Measurements from ENCODE around the gene RGS9BP. TPM values are rescaled to one million over a fixed set of nuclear protein-coding genes. Genes with fewer than 3 reads are reported as not detected.
A peak's percentile ranks its signal among the peaks of the same experiment; 100 is the strongest.

RGS9BP gene
- total RNA-seq, 2 experiments from 2014 or later: 0.54 to 0.72 TPM

DNA sequence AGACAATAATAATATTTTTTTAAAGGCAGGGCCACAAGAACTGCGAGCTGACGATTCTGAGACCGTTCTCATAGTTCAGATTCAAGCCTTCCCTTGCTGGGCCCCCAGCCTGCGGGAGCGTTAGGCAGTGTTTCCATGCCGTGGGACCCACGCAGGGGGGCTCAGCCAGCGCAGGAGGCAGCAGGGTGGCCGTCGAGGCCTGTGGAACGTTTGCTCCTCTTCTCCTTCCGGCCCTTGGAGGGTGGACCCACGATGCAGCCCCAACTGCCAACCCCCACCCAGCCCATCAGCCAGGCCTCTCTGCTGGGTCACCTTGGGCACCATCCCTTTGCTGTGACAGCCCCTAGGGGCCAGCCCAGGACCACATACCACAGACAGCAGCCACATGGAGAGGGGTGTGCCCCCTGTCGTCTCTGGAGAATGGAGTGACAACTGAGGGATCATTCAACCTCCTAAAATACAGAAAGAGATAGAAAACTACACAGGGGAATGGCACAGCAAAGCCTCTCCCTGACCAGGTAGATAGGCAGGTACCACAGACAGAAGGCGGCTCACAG lies 47.9 kb upstream of the RGS9BP start:
- H3K4me2 ChIP-seq (ENCODE audit: low read length): no peak overlapping the region
- H3K4me3 ChIP-seq (ENCODE audit: low read depth, low read length, poor library complexity, severe bottlenecking): no peak overlapping the region
- H3K9me2 ChIP-seq (ENCODE audit: insufficient read depth, low read length): no peaks in the 10 kb centered on the region
- H3K27ac ChIP-seq (ENCODE audit: low read depth, low read length, poor library complexity, severe bottlenecking): no peak overlapping the region
- no peaks in the 10 kb centered on the region for H3K4me1 ChIP-seq (ENCODE audit: insufficient read depth, low read length, poor library complexity, severe bottlenecking)
- no peaks in the 10 kb centered on the region for H3K79me2 ChIP-seq (ENCODE audit: insufficient read depth, low read depth, low read length)
- H3K9me3 ChIP-seq (ENCODE audit: low read length): no peaks in the 10 kb centered on the region
- ChIA-PET CTCF (ENCODE audit: unreplicated experiment) (no interaction called here), POLR2A (no interaction called here)
- H3K36me3 ChIP-seq (ENCODE audit: insufficient read depth, low read length): peaks cover 39% of the 10 kb centered on the region
- BruUV-seq (replicated peaks): no TSS peak
- no peak for TF ChIP-seq EZH2phosphoT487 (IDR thresholded peaks at IDR 0.05; ENCODE audit: borderline replicate concordance, low read depth, low read length)
- TF ChIP-seq, protein P1, sequence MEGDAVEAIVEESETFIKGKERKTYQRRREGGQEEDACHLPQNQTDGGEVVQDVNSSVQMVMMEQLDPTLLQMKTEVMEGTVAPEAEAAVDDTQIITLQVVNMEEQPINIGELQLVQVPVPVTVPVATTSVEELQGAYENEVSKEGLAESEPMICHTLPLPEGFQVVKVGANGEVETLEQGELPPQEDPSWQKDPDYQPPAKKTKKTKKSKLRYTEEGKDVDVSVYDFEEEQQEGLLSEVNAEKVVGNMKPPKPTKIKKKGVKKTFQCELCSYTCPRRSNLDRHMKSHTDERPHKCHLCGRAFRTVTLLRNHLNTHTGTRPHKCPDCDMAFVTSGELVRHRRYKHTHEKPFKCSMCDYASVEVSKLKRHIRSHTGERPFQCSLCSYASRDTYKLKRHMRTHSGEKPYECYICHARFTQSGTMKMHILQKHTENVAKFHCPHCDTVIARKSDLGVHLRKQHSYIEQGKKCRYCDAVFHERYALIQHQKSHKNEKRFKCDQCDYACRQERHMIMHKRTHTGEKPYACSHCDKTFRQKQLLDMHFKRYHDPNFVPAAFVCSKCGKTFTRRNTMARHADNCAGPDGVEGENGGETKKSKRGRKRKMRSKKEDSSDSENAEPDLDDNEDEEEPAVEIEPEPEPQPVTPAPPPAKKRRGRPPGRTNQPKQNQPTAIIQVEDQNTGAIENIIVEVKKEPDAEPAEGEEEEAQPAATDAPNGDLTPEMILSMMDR (conservative IDR thresholded peaks at IDR 0.05; ENCODE audit: low read length): no peak
- no peak for DNase-seq (ENCODE audit: low spot score)
- no peaks in the 10 kb centered on the region for H4K20me1 ChIP-seq (ENCODE audit: insufficient read depth, low read length)
- H2AFZ ChIP-seq (ENCODE audit: low read length): no peak overlapping the region
- intact Hi-C loops (cut with micrococcal nuclease; ENCODE audit: unreplicated experiment): no loop called here

DNA sequence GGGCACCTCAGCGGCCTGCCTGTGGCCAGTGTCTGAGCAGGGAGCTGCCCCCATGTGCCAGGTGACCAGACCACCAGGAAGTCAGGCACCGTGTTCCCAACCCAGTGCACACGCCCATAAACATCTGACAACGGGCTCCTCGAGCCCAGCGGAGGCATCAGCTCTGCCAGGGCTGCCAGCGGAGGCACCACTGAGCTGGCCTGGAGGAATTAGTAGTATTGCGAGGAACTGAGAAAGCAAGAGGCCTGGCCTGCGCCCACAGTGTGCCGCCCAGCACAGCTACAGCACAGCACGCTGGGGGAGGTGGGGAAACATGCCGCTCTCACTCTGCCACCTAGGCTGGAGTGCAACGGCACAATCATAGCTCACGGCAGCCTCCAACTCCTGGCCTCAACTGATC lies 45.3 kb upstream of the RGS9BP start:
- no TSS peak for BruUV-seq (replicated peaks)
- H3K9me3 ChIP-seq (ENCODE audit: low read length): no peaks in the 10 kb centered on the region
- TF ChIP-seq, protein P1 (conservative IDR thresholded peaks at IDR 0.05; ENCODE audit: low read length): 0 out of 2 replicates have a peak, but pooled peaks have one; percentile 22
- no peak for TF ChIP-seq EZH2phosphoT487 (IDR thresholded peaks at IDR 0.05; ENCODE audit: borderline replicate concordance, low read depth, low read length)
- no peaks in the 10 kb centered on the region for H4K20me1 ChIP-seq (ENCODE audit: insufficient read depth, low read length)
- H3K79me2 ChIP-seq (ENCODE audit: insufficient read depth, low read depth, low read length): no peaks in the 10 kb centered on the region
- POLR2A ChIA-PET: no interaction called here
- H3K4me1 ChIP-seq (ENCODE audit: insufficient read depth, low read length, poor library complexity, severe bottlenecking): no peaks in the 10 kb centered on the region
- H3K4me2 ChIP-seq (ENCODE audit: low read length): no peak overlapping the region
- no peak overlapping the region for H3K27ac ChIP-seq (ENCODE audit: low read depth, low read length, poor library complexity, severe bottlenecking)
- peaks cover 28% of the 10 kb centered on the region for H3K36me3 ChIP-seq (ENCODE audit: insufficient read depth, low read length)
- no peak overlapping the region for H2AFZ ChIP-seq (ENCODE audit: low read length)
- no peaks in the 10 kb centered on the region for H3K9me2 ChIP-seq (ENCODE audit: insufficient read depth, low read length)
- H3K4me3 ChIP-seq (ENCODE audit: low read depth, low read length, poor library complexity, severe bottlenecking): no peak overlapping the region
- no peak for DNase-seq (ENCODE audit: low spot score)
- intact Hi-C loops (cut with micrococcal nuclease; ENCODE audit: unreplicated experiment): no loop called here
- CTCF ChIA-PET (ENCODE audit: unreplicated experiment): no interaction called here

DNA sequence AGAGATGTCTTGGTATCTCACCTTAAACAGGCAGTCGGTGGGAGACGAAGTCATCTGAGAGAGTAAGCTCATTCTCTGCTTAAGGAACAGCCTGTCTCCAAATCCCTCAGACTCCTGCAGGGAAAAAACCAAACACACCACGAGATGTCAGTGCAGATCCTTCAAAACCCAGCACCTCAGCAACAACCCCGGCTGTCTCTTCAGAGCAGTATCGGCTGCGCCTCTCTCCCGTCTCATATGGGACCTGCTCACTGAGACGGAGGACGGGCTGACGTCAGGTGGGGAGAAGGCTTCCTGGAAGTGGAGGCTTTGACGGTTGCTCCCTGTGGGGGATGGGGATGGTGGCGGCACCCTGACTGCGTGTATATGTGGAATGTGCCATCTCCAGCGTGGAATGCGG lies 44.3 kb upstream of the RGS9BP start:
- POLR2A ChIA-PET: no interaction called here
- Histone ChIP-seq H3K9me3 (ENCODE audit: low read length) (no peaks in the 10 kb centered on the region), H3K79me2 (ENCODE audit: insufficient read depth, low read depth, low read length) (no peaks in the 10 kb centered on the region), H3K9me2 (ENCODE audit: insufficient read depth, low read length) (no peaks in the 10 kb centered on the region), H3K36me3 (ENCODE audit: insufficient read depth, low read length) (peaks cover 35% of the 10 kb centered on the region), H3K4me2 (ENCODE audit: low read length) (no peak overlapping the region), H2AFZ (ENCODE audit: low read length) (no peak overlapping the region), H3K4me3 (ENCODE audit: low read depth, low read length, poor library complexity, severe bottlenecking) (no peak overlapping the region), H3K4me1 (ENCODE audit: insufficient read depth, low read length, poor library complexity, severe bottlenecking) (no peaks in the 10 kb centered on the region), H3K27ac (ENCODE audit: low read depth, low read length, poor library complexity, severe bottlenecking) (no peak overlapping the region), H4K20me1 (ENCODE audit: insufficient read depth, low read length) (no peaks in the 10 kb centered on the region)
- CTCF ChIA-PET (ENCODE audit: unreplicated experiment): no interaction called here
- no TSS peak for BruUV-seq (replicated peaks)
- no peak for TF ChIP-seq EZH2phosphoT487 (IDR thresholded peaks at IDR 0.05; ENCODE audit: borderline replicate concordance, low read depth, low read length)
- TF ChIP-seq, protein P1 (conservative IDR thresholded peaks at IDR 0.05; ENCODE audit: low read length): no peak
- no peak for DNase-seq (ENCODE audit: low spot score)
- intact Hi-C loops (cut with micrococcal nuclease; ENCODE audit: unreplicated experiment): no loop called here

Data from OCI-LY7 (cell line).